ENCODE measurements around the gene PXYLP1.

PXYLP1 gene

DNA sequence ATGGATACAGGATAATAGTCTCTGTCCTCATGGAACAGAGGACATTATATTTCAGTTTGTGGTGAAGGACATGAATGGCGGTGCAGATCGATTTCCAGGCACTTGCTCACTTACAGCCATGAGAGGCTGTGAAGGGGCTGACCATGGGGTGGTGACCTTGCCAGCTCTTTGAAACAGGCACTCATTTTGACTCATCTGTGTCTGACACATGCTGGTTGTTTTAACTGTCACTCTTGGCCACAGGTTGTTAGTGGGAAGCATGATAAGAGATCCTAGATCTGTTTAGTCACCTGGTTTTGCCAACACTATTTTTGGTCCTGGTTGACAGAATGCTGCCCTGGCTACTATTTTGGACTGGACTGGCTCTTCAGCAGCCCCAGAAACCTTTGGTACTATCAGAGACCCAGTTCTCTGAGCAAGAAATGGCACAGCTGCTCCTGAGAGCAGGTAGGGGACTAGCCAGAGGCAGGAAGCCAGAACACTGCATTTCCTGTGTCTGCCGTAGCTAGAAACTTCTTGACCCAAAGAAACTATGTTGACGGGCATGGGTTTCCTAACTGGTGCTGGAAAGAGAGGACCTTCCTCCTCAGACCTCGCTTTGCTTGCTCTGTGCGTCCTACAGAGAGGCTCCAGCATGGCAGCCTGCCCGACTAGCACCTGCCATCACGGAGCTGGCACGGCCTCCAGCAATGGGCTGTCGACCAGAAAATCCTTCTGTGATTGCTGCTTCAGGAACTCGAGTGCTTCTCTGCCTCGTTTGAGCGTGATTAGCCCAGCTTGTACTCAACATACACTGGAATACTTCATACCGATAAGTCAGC lies 6.3 kb downstream of the PXYLP1 start:
- no peak for TF ChIP-seq CTCF (IDR thresholded peaks at IDR 0.05)

GRCh38 chr3:141239511-141240281 lies 8.1 kb downstream of the PXYLP1 start:
- no peak for TF ChIP-seq CTCF (IDR thresholded peaks at IDR 0.05)

GRCh38 chr3:141240286-141240685 lies 8.7 kb downstream of the PXYLP1 start:
- TF ChIP-seq CTCF (IDR thresholded peaks at IDR 0.05): no peak

DNA sequence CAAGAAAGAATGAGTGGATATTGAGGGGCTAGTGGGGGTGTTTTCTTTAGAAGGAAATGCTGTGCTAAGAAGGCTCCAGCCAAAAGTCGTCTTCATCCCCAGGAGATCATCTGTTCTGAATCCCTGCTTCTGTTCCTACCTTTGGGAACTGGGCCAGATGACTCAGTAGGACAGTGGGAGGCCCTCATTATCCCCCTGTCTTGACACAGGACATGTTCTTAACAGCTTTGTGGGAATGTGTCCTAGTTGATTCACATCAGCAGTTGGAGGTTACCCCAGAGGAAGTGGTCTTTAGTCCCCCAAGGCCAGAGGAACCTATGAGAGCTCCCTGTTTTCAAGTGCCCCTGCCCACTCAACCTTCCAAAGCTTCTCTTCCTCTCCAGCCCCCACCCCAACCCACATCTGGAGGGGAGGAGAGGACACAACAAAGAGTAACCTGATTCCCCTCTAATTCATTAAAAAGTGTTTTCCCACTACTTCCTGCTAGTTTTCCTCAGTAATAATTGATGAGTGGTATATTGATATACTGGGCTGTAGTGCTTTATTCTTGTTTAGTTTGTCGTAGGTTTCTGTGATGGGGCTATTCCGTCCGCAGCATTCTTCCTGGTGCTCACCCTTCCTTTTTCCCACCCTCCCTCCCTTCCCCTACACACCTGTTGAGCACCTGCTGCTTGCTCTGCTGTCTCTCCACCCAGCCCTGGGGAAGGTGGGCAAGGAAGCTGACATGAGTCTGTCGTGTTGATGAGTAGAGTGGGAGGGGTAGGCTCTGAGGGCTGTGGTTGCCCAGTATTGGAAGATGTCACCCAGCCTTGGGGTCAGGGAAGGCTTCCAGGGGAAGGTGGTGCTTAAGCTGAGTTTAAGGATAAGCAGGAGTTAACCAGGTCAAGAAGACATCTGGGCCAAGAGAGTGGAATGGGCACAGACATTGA lies 9.3 kb downstream of the PXYLP1 start:
- no peak for TF ChIP-seq CTCF (IDR thresholded peaks at IDR 0.05)

DNA sequence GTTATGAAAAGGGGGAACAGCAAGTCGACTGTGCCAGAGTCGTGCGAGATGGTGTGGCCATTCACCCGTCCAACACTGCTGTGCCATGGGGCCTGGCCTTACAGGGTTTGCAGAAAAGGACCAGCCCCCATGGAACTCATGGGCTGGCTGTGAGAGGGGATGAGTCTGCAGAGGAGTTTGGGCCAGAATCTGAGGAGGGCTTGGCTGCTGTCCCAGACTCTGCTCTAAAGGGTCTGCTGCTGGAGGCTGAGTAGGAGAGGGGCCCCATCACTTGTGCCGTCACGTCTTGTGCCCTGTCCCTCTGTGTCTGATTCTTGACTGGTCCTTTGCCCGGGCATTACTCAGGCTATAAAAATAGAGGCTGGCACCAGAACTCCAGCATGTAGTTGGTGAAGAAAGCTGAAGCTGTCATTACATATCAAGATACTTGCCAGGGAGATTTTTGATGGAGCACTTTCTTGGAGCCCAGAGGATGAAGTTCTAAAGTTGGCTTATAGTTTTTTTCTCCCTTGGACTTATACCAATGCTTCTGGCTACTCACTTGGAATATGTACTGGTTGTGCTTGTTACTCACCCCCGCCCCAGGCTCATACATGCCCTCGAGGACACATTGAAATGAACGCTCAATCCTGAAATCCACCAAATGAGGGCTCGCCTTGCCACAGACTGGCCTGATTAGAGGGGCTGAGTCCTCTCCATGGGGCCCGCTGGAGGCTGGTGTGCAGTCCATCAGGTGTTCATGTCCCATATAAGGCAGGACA lies 10.2 kb downstream of the PXYLP1 start:
- TF ChIP-seq CTCF (IDR thresholded peaks at IDR 0.05): no peak

DNA sequence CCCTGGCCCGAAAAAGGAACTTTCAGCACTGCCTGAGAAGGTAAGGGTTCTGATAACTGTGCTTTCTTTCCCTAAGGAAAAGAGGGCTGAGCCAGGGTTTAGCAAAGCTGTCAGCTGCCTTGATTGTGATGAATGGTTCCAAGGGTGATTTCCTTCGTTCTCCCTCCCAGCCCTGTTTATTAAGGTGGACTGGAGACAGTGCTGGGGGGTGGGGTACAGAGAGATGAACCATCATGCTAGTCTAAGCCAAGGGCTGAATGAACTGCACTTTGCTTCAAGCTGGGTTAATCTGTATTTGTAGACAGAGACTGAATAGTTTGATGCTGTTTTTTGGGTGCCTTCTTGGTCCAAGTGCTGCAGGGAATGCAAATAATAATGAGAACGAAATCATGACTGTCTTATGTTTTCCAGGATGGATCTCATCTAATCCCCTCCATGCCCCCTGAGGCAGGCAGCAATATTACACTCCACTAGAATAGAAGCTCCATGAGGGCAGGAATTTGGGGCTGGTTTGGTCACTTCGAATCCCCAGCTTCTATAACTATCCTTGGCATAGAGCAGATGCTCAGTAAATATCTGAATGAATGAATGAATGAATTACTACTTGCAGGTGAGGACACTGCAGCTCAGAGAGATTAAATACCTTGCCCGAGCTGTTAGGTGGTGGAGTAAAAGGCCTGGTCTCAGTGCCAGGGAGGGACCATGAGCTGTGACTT lies 10.9 kb downstream of the PXYLP1 start:
- TF ChIP-seq CTCF (IDR thresholded peaks at IDR 0.05): no peak
